MM.1S (cell line): ENCODE results near the gene EAF1.
A peak's percentile ranks its signal among the peaks of the same experiment; 100 is the strongest.

Source experiments
- DNase-seq: peaks from one replicate; pipeline ENCODE4 v3.0.0-alpha.2; 2015
- H2AFZ ChIP-seq: fragments of 300-600 bp; sonication (generic); 2 replicates; pipeline ENCODE4 v1.6.0; 2016; ENCODE audit warnings: antibody characterized with exemption, low read length
- H3F3A ChIP-seq: fragments of 300-600 bp; sonication (generic); 2 replicates; pipeline ENCODE4 v1.6.1; 2016; ENCODE audit warnings: mild to moderate bottlenecking, antibody characterized with exemption, low read length, moderate library complexity, mixed read lengths; ENCODE audit not compliant: insufficient read depth
- H3K27ac ChIP-seq: fragments of 300-600 bp; sonication (generic); 2 replicates; pipeline ENCODE4 v1.5.1; 2016; ENCODE audit warnings: mild to moderate bottlenecking, low read length
- H3K27me3 ChIP-seq: fragments of 300-600 bp; sonication (generic); replicated peaks from 2 replicates; pipeline ENCODE4 v1.6.0; 2016; ENCODE audit warnings: low read length; ENCODE audit not compliant: insufficient read depth
- H3K36me3 ChIP-seq: fragments of 300-600 bp; sonication (generic); replicated peaks from 2 replicates; pipeline ENCODE4 v1.6.1; 2016; ENCODE audit warnings: mild to moderate bottlenecking, low read length, mixed read lengths; ENCODE audit not compliant: insufficient read depth
- H3K4me1 ChIP-seq: fragments of 300-600 bp; sonication (generic); 2 replicates; pipeline ENCODE4 v1.6.1; 2016; ENCODE audit warnings: low read length, mixed read lengths
- H3K4me2 ChIP-seq: fragments of 300-600 bp; sonication (generic); 2 replicates; pipeline ENCODE4 v1.6.0; 2016; ENCODE audit warnings: low read depth, low read length
- H3K4me3 ChIP-seq: fragments of 300-600 bp; sonication (generic); 2 replicates; pipeline ENCODE4 v1.5.1; 2016; ENCODE audit warnings: low read length, mixed read lengths
- H3K79me2 ChIP-seq: fragments of 300-600 bp; sonication (generic); 2 replicates; pipeline ENCODE4 v1.6.1; 2016; ENCODE audit warnings: mixed run types, low read length, mixed read lengths
- H3K9ac ChIP-seq: fragments of 300-600 bp; sonication (generic); 2 replicates; pipeline ENCODE4 v1.6.1; 2016; ENCODE audit warnings: low read length, mixed read lengths
- H3K9me2 ChIP-seq: fragments of 300-600 bp; sonication (generic); replicated peaks from 2 replicates; pipeline ENCODE4 v1.6.1; 2016; ENCODE audit warnings: mild to moderate bottlenecking, low read length, mixed read lengths; ENCODE audit not compliant: insufficient read depth
- H3K9me3 ChIP-seq: fragments of 300-600 bp; sonication (generic); replicated peaks from 2 replicates; pipeline ENCODE4 v1.6.1; 2016; ENCODE audit warnings: mild to moderate bottlenecking, low read length, mixed read lengths; ENCODE audit not compliant: insufficient read depth
- H4K20me1 ChIP-seq: fragments of 300-600 bp; sonication (generic); 2 replicates; pipeline ENCODE4 v1.6.1; 2016; ENCODE audit warnings: mild to moderate bottlenecking, low read length, moderate library complexity, mixed read lengths; ENCODE audit not compliant: insufficient read depth
- EZH2 ChIP-seq: fragments of 300-600 bp; sonication (generic); optimal IDR thresholded peaks from 2 replicates; pipeline ENCODE3; 2017; ENCODE audit warnings: low read depth, mild to moderate bottlenecking, antibody characterized with exemption, low read length, mixed read lengths
- EZH2phosphoT487 ChIP-seq: fragments of 300-600 bp; sonication (generic); IDR thresholded peaks from 2 replicates; pipeline ENCODE4 v1.6.1; 2018; ENCODE audit warnings: antibody characterized with exemption, low read length
- TF ChIP-seq, protein P1 (sequence below): fragments of 300-600 bp; sonication (generic); IDR thresholded peaks from 2 replicates; pipeline ENCODE4 v1.5.1; 2016; ENCODE audit warnings: antibody characterized with exemption, low read length, mixed read lengths

The EAF1 gene

DNA sequence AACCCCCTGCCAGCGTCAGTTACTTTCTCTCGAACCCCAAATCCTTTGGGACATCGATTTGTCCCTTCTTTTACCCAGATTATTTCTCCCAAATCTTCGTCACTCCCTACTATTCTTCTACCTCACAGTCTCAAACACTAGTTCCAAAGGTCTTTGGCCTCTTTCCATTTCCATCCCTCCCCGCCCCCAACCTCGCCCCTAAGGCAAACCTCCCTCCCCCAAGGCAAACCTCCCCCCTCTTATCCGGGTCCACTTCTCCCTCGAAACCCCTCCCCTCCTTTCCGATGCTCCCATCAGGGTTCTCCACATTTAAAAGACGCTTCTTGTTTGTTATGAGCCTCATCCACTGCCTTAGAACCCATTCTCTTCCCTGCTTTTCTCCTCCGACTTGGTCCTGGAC lies 583 bp downstream of the EAF1 start:
- TF ChIP-seq EZH2, result no peak

DNA sequence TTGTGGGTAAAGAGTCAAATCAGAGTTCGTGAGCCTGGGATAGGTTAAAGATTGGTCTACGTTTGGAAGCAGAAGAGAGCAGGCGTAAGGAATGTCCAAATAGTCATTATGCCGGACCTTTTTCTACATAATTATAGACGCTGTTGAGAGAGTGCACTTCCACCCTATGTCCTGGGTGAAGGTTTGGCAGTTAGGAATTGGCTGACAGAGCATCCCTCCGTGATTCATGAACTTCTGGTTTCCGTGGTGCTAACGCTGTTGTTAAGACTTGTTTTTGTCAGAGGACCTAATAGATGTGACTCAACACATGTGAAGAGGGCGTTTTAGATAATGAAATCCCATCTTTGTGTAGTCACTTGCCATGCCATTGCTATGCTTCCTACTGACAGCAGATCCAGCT lies 1.1 kb downstream of the EAF1 start:
- H3K79me2 ChIP-seq, result peaks cover 51% of the 10 kb centered on the region
- peak overlapping the region; percentile 89; the same call in 1 of the 2 replicates for H3K9ac ChIP-seq
- H3K4me1 ChIP-seq, result peaks cover 11% of the 10 kb centered on the region
- H3K9me3 ChIP-seq, result no peaks in the 10 kb centered on the region
- no peaks in the 10 kb centered on the region for H4K20me1 ChIP-seq
- no peaks in the 10 kb centered on the region for H3K27me3 ChIP-seq
- TF ChIP-seq EZH2phosphoT487 (no peak), EZH2 (no peak)
- TF ChIP-seq, protein P1, sequence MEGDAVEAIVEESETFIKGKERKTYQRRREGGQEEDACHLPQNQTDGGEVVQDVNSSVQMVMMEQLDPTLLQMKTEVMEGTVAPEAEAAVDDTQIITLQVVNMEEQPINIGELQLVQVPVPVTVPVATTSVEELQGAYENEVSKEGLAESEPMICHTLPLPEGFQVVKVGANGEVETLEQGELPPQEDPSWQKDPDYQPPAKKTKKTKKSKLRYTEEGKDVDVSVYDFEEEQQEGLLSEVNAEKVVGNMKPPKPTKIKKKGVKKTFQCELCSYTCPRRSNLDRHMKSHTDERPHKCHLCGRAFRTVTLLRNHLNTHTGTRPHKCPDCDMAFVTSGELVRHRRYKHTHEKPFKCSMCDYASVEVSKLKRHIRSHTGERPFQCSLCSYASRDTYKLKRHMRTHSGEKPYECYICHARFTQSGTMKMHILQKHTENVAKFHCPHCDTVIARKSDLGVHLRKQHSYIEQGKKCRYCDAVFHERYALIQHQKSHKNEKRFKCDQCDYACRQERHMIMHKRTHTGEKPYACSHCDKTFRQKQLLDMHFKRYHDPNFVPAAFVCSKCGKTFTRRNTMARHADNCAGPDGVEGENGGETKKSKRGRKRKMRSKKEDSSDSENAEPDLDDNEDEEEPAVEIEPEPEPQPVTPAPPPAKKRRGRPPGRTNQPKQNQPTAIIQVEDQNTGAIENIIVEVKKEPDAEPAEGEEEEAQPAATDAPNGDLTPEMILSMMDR, result no peak
- H3K4me3 ChIP-seq, result peak overlapping the region; percentile 98
- no peaks in the 10 kb centered on the region; the same call in 1 of the 2 replicates for H3K36me3 ChIP-seq
- no peak overlapping the region for H3K27ac ChIP-seq
- H3K4me2 ChIP-seq, result peak overlapping the region; percentile 81
- H3F3A ChIP-seq, result no peaks in the 10 kb centered on the region
- H2AFZ ChIP-seq, result 0 out of 2 replicates have a peak overlapping the region, but pooled peaks have one; percentile 98
- H3K9me2 ChIP-seq, result no peaks in the 10 kb centered on the region
- DNase-seq, result no peak

More for the DNA sequence above, 583 bp downstream of the EAF1 start:
- H2AFZ ChIP-seq, result peak overlapping the region; percentile 98
- no peaks in the 10 kb centered on the region for H3K9me3 ChIP-seq
- H4K20me1 ChIP-seq, result no peaks in the 10 kb centered on the region
- no peaks in the 10 kb centered on the region for H3K36me3 ChIP-seq
- peak overlapping the region; percentile 98 for H3K4me3 ChIP-seq
- H3K79me2 ChIP-seq, result peaks cover 51% of the 10 kb centered on the region
- no peak overlapping the region for H3K27ac ChIP-seq
- peak overlapping the region; percentile 89 for H3K9ac ChIP-seq
- H3K4me2 ChIP-seq, result peak overlapping the region; percentile 81
- H3K9me2 ChIP-seq, result no peaks in the 10 kb centered on the region
- H3K27me3 ChIP-seq, result no peaks in the 10 kb centered on the region
- H3K4me1 ChIP-seq, result peaks cover 11% of the 10 kb centered on the region
- no peak for DNase-seq
- no peaks in the 10 kb centered on the region for H3F3A ChIP-seq

DNA sequence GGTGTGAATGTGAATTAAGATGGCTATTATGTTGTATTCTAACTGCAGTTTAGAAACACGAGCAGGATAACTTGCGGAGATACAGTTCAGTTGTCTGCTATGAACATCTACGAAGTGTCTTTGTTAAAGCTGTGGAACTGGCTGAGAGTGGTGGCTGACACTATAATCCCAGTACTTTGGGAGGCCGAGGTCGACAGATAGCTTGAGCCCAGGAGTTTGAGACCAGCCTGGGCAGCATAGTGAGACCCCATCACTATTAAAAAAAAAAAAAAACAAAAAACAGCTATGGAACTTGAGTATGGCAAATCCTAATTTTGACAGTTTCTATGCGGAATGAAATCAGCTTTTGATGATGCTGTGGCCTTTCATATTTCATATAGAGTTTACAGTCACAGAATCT lies 1.7 kb downstream of the EAF1 start:
- H4K20me1 ChIP-seq, result no peaks in the 10 kb centered on the region
- H3K4me1 ChIP-seq, result peaks cover 11% of the 10 kb centered on the region
- no peak for TF ChIP-seq EZH2
- TF ChIP-seq, protein P1, result no peak
- no peaks in the 10 kb centered on the region for H3K9me2 ChIP-seq
- H3F3A ChIP-seq, result no peaks in the 10 kb centered on the region
- H3K9ac ChIP-seq, result no peak overlapping the region
- H3K27me3 ChIP-seq, result no peaks in the 10 kb centered on the region
- no peak overlapping the region for H3K4me3 ChIP-seq
- H3K9me3 ChIP-seq, result no peaks in the 10 kb centered on the region
- no peak for DNase-seq
- no peaks in the 10 kb centered on the region; the same call in 1 of the 2 replicates for H3K36me3 ChIP-seq
- no peak overlapping the region for H3K27ac ChIP-seq
- no peak overlapping the region for H2AFZ ChIP-seq
- peak overlapping the region; percentile 81; the same call in 1 of the 2 replicates for H3K4me2 ChIP-seq
- H3K79me2 ChIP-seq, result peaks cover 51% of the 10 kb centered on the region

DNA sequence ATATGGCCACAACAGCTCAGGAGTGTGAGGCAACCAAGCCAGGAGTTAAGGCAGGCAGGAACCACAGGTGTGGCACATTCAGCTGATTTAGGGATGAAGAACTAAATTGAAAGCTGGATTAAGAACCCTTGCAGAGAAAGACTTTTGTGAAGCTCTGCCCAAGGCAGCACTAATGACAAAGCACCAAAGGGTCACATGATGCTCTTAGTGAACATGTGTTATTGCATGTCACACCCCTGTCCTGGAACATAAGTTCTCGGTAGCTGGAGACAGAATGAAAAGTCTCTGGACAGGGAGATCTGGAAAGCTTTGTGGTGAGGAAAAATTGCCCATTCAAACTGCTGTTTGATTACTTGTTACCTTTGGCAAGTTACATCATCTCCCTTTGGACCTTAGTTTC lies 3.2 kb downstream of the EAF1 start:
- H3K9me2 ChIP-seq, result no peaks in the 10 kb centered on the region
- H3K4me1 ChIP-seq, result peaks cover 11% of the 10 kb centered on the region
- H2AFZ ChIP-seq, result no peak overlapping the region
- no peak for DNase-seq
- no peaks in the 10 kb centered on the region for H3F3A ChIP-seq
- H3K9ac ChIP-seq, result no peak overlapping the region
- no peak overlapping the region for H3K4me3 ChIP-seq
- no peak overlapping the region for H3K4me2 ChIP-seq
- peaks cover 51% of the 10 kb centered on the region for H3K79me2 ChIP-seq
- H3K9me3 ChIP-seq, result no peaks in the 10 kb centered on the region
- TF ChIP-seq EZH2 (no peak), EZH2phosphoT487 (no peak)
- TF ChIP-seq, protein P1, result no peak
- H3K36me3 ChIP-seq, result no peaks in the 10 kb centered on the region; the same call in 1 of the 2 replicates
- no peaks in the 10 kb centered on the region for H3K27me3 ChIP-seq
- H4K20me1 ChIP-seq, result no peaks in the 10 kb centered on the region
- no peak overlapping the region for H3K27ac ChIP-seq
